PC-3 (cell line): ENCODE measurements around the gene PLXDC1. TPM values are rescaled to one million over a fixed set of nuclear protein-coding genes. Genes with fewer than 3 reads are reported as not detected.

Experiments
- ATAC-seq: fragments of 200-7000 bp; cut with Tn5 transposase; 2 replicates; pipeline ENCODE4 v1.9.1; 2020; ENCODE audit warnings: mild to moderate bottlenecking, moderate library complexity
- BruUV-seq: library from RNA; stranded (reverse); fragments of 400-500 nt; replicated peaks from 2 replicates; lab custom pipeline; 2021; lab: Mats Ljungman, UMichigan
- CTCF ChIA-PET: fragments of 300-600 bp; sonication (Branson Sonifier 250); formaldehyde crosslinking; loops from one replicate; lab custom pipeline; 2022; ENCODE audit warnings: antibody characterized with exemption; lab: Charles Lee
- POLR2A ChIA-PET: fragments of 300-600 bp; sonication (Branson Sonifier 250); formaldehyde crosslinking; loops from one replicate; lab custom pipeline; 2022; ENCODE audit warnings: antibody characterized with exemption; ENCODE audit not compliant: unreplicated experiment; lab: Charles Lee
- DNase-seq: peaks from one replicate; pipeline ENCODE4 v3.0.0-alpha.2; 2015
- H2AFZ ChIP-seq: fragments of 300-600 bp; sonication (generic); 2 replicates; pipeline ENCODE4 v1.6.0; 2016; ENCODE audit warnings: antibody characterized with exemption, low read length
- H3F3A ChIP-seq: fragments of 300-600 bp; sonication (generic); one replicate; pipeline ENCODE4 v1.6.0; 2017; ENCODE audit warnings: antibody characterized with exemption, low read length, control low read depth, mild to moderate bottlenecking; ENCODE audit not compliant: unreplicated experiment
- H3K27ac ChIP-seq: fragments of 300-600 bp; sonication (generic); 2 replicates; pipeline ENCODE4 v1.5.1; 2016; ENCODE audit warnings: mild to moderate bottlenecking, low read length
- H3K27me3 ChIP-seq: fragments of 300-600 bp; sonication (generic); 2 replicates; pipeline ENCODE4 v1.6.1; 2016; ENCODE audit warnings: low read length, mixed read lengths
- H3K36me3 ChIP-seq: fragments of 300-600 bp; sonication (generic); 2 replicates; pipeline ENCODE4 v1.6.1; 2016; ENCODE audit warnings: low read depth, mixed run types, low read length, mixed read lengths
- H3K4me1 ChIP-seq: fragments of 300-600 bp; sonication (generic); 2 replicates; pipeline ENCODE4 v1.5.1; 2016; ENCODE audit warnings: low read length; ENCODE audit not compliant: insufficient read depth
- H3K4me2 ChIP-seq: fragments of 300-600 bp; sonication (generic); 2 replicates; pipeline ENCODE4 v1.6.0; 2016; ENCODE audit warnings: low read length
- H3K4me3 ChIP-seq: fragments of 300-600 bp; sonication (generic); 2 replicates; pipeline ENCODE4 v1.5.1; 2016; ENCODE audit warnings: mild to moderate bottlenecking, low read length, mixed read lengths
- H3K79me2 ChIP-seq: fragments of 300-600 bp; sonication (generic); 2 replicates; pipeline ENCODE4 v1.6.1; 2017; ENCODE audit warnings: low read length, mixed read lengths
- H3K9ac ChIP-seq: fragments of 300-600 bp; sonication (generic); 2 replicates; pipeline ENCODE4 v1.6.0; 2016; ENCODE audit warnings: mild to moderate bottlenecking, low read length
- H3K9me2 ChIP-seq: fragments of 300-600 bp; sonication (generic); replicated peaks from 2 replicates; pipeline ENCODE4 v1.6.1; 2016; ENCODE audit warnings: mixed run types, low read length, mixed read lengths
- H3K9me3 ChIP-seq: fragments of 300-600 bp; sonication (generic); 2 replicates; pipeline ENCODE4 v1.6.1; 2016; ENCODE audit warnings: low read length, mixed read lengths
- H4K20me1 ChIP-seq: fragments of 300-600 bp; sonication (generic); 2 replicates; pipeline ENCODE4 v1.6.1; 2016; ENCODE audit warnings: low read length, mixed read lengths
- CTCF ChIP-seq: fragments of 300-600 bp; sonication (generic); conservative IDR thresholded peaks from 2 replicates; pipeline ENCODE4 v1.5.1; 2017; ENCODE audit warnings: antibody characterized with exemption, low read depth, mild to moderate bottlenecking, low read length
- EZH2 ChIP-seq: fragments of 300-600 bp; sonication (generic); IDR thresholded peaks from one replicate; pipeline ENCODE4 v1.6.1; 2017; ENCODE audit warnings: antibody characterized with exemption, mild to moderate bottlenecking, low read length; ENCODE audit not compliant: unreplicated experiment
- EZH2phosphoT487 ChIP-seq: fragments of 300-600 bp; sonication (generic); IDR thresholded peaks from 2 replicates; pipeline ENCODE4 v1.6.1; 2018; ENCODE audit warnings: mild to moderate bottlenecking, antibody characterized with exemption, low read length, borderline replicate concordance
- intact Hi-C: fragments of 100-400 bp; cut with micrococcal nuclease; formaldehyde crosslinking; loops from 2 replicates; pipeline ENCODE4 v1.9.0; 2023
- total RNA-seq: library from RNA; depleted of rRNA; stranded (reverse); fragments of >200 nt; gene quantifications from 2 replicates; pipeline ENCODE4 v1.2.3, GENCODE V29; 2014

The PLXDC1 gene
- total RNA-seq, 1 experiment from 2014 or later = not detected

- intact Hi-C loops = no loop called here
- H2AFZ ChIP-seq = peak within 1 kb of the TSS; percentile 100
- POLR2A ChIA-PET = interaction anchor here (0.6 to 1.2 kb wide), 4 partner anchors 21 to 729 kb away, joined by 3 to 17 read pairs (median 4); partner anchors contain the start of gene CDK12
- H3K4me2 ChIP-seq = peak within 1 kb of the TSS; percentile 88
- H3F3A ChIP-seq = no peaks in the 10 kb centered on the region
- peaks cover 23% of the 10 kb centered on the region for H4K20me1 ChIP-seq
- no peaks in the 10 kb centered on the region for H3K9me2 ChIP-seq
- H3K4me1 ChIP-seq = peaks cover 24% of the 10 kb centered on the region; the same call in 1 of the 2 replicates
- H3K27me3 ChIP-seq = no peaks in the 10 kb centered on the region
- H3K27ac ChIP-seq = peak within 1 kb of the TSS; percentile 94
- no peaks in the 10 kb centered on the region for H3K9me3 ChIP-seq
- DNase-seq (no peak), ATAC-seq (peak; percentile 40)
- peak within 1 kb of the TSS; percentile 93 for H3K4me3 ChIP-seq
- BruUV-seq = no TSS peak
- H3K79me2 ChIP-seq = peaks cover 42% of the 10 kb centered on the region
- CTCF ChIA-PET = interaction anchor here (1.4 kb wide), 1 partner anchor 36 kb away, joined by 4 read pairs; no protein-coding TSS in a partner anchor
- H3K36me3 ChIP-seq = peaks cover 29% of the 10 kb centered on the region
- H3K9ac ChIP-seq = peak within 1 kb of the TSS; percentile 99
- no peak for TF ChIP-seq EZH2phosphoT487
Observed at GRCh38 chr17:39200070-39200879, 48.8 kb upstream of the PLXDC1 start, which contains the start of gene RPL19. Gene RPL19, plus strand, starts transcription at chr17:39200283. Its CDS starts 62 bp downstream, at chr17:39200345.

- H4K20me1 ChIP-seq = peaks cover 23% of the 10 kb centered on the region
- DNase-seq = peak; percentile 86
- H3K4me1 ChIP-seq = peaks cover 24% of the 10 kb centered on the region; the same call in 1 of the 2 replicates
- ChIA-PET CTCF (interaction anchor here (1.4 kb wide), 1 partner anchor 35 kb away, joined by 4 read pairs; no protein-coding TSS in a partner anchor), POLR2A (interaction anchor here (0.6 to 1.2 kb wide), 4 partner anchors 20 to 730 kb away, joined by 3 to 17 read pairs (median 4); partner anchors contain the start of gene CDK12)
- ATAC-seq = peak; percentile 49
- no peaks in the 10 kb centered on the region for H3F3A ChIP-seq
- H3K79me2 ChIP-seq = peaks cover 42% of the 10 kb centered on the region
- H3K27me3 ChIP-seq = no peaks in the 10 kb centered on the region
- H3K4me3 ChIP-seq = peak overlapping the region; percentile 93
- H3K9me3 ChIP-seq = no peaks in the 10 kb centered on the region
- TF ChIP-seq CTCF (no peak), EZH2 (no peak), EZH2phosphoT487 (no peak)
- peak overlapping the region; percentile 88 for H3K4me2 ChIP-seq
- no peaks in the 10 kb centered on the region for H3K9me2 ChIP-seq
- peak overlapping the region; percentile 94 for H3K27ac ChIP-seq
- intact Hi-C loops = no loop called here
- H3K36me3 ChIP-seq = peaks cover 29% of the 10 kb centered on the region
- H3K9ac ChIP-seq = peak overlapping the region; percentile 99
- peak overlapping the region; percentile 100 for H2AFZ ChIP-seq
- no TSS peak for BruUV-seq
Observed at GRCh38 chr17:39199820-39200069, 48.3 kb upstream of the PLXDC1 start.

- Histone ChIP-seq H4K20me1 (peaks cover 13% of the 10 kb centered on the region), H2AFZ (peak overlapping the region; percentile 76), H3K4me3 (peak overlapping the region; percentile 75; the same call in 1 of the 2 replicates), H3K4me1 (peaks cover 24% of the 10 kb centered on the region; the same call in 1 of the 2 replicates), H3F3A (no peaks in the 10 kb centered on the region), H3K4me2 (peak overlapping the region; percentile 91), H3K27me3 (no peaks in the 10 kb centered on the region), H3K9me2 (no peaks in the 10 kb centered on the region), H3K27ac (no peak overlapping the region), H3K9me3 (no peaks in the 10 kb centered on the region), H3K9ac (no peak overlapping the region), H3K79me2 (peaks cover 42% of the 10 kb centered on the region), H3K36me3 (peaks cover 19% of the 10 kb centered on the region)
- TF ChIP-seq EZH2phosphoT487 (no peak), EZH2 (no peak), CTCF (no peak)
- POLR2A ChIA-PET = interaction anchor here (0.6 kb wide), 1 partner anchor 264 kb away, joined by 3 read pairs; no protein-coding TSS in a partner anchor
- ATAC-seq (no peak), DNase-seq (no peak)
- intact Hi-C loops = no loop called here
- BruUV-seq = no TSS peak
- CTCF ChIA-PET = no interaction called here
Observed at GRCh38 chr17:39198186-39198566, 46.7 kb upstream of the PLXDC1 start.
